ENCODE data around the gene TOX2.

Gene TOX2

GRCh38 chr20:44092551-44093248, 178.0 kb downstream of the TOX2 start:
- TF ChIP-seq CTCF (IDR thresholded peaks at IDR 0.05; ENCODE audit: low read depth, low read length, poor library complexity, severe bottlenecking) (peak; percentile 68), EZH2phosphoT487 (IDR thresholded peaks at IDR 0.05; ENCODE audit: borderline replicate concordance, low read length) (no peak)
- H3K9me2 ChIP-seq (replicated peaks; ENCODE audit: control insufficient read depth, low read length), result no peaks in the 10 kb centered on the region
- 0 out of 2 replicates have a peak, but pooled peaks cover 3% of the 10 kb centered on the region for H4K20me1 ChIP-seq (ENCODE audit: control insufficient read depth, insufficient read depth, low read depth, low read length)
- H3K27ac ChIP-seq (ENCODE audit: low read depth, low read length), result no peak overlapping the region
- no peaks in the 10 kb centered on the region for H3F3A ChIP-seq (ENCODE audit: control insufficient read depth, insufficient read depth)
- H3K9me3 ChIP-seq (ENCODE audit: control insufficient read depth, insufficient read depth, low read length), result no peaks in the 10 kb centered on the region
- H3K27me3 ChIP-seq (ENCODE audit: control insufficient read depth, low read length), result peaks cover 4% of the 10 kb centered on the region; the same call in 1 of the 2 replicates
- H3K36me3 ChIP-seq (ENCODE audit: control insufficient read depth, low read length), result no peaks in the 10 kb centered on the region
- no peak overlapping the region for H3K4me3 ChIP-seq (ENCODE audit: low read length)
- H3K4me2 ChIP-seq (ENCODE audit: low read length), result no peak overlapping the region
- H3K79me2 ChIP-seq (ENCODE audit: control insufficient read depth, low read length), result no peaks in the 10 kb centered on the region
- H3K4me1 ChIP-seq (ENCODE audit: control insufficient read depth, low read length), result 0 out of 2 replicates have a peak, but pooled peaks cover 6% of the 10 kb centered on the region

- Histone ChIP-seq H3K4me3 (ENCODE audit: low read length) (no peak overlapping the region), H3K4me2 (ENCODE audit: low read length) (no peak overlapping the region), H3K27me3 (ENCODE audit: control insufficient read depth, low read length) (peaks cover 4% of the 10 kb centered on the region; the same call in 1 of the 2 replicates), H3K79me2 (ENCODE audit: control insufficient read depth, low read length) (no peaks in the 10 kb centered on the region), H3K27ac (ENCODE audit: low read depth, low read length) (no peak overlapping the region), H3F3A (ENCODE audit: control insufficient read depth, insufficient read depth) (no peaks in the 10 kb centered on the region), H3K4me1 (ENCODE audit: control insufficient read depth, low read length) (0 out of 2 replicates have a peak, but pooled peaks cover 6% of the 10 kb centered on the region), H3K36me3 (ENCODE audit: control insufficient read depth, low read length) (no peaks in the 10 kb centered on the region), H4K20me1 (ENCODE audit: control insufficient read depth, insufficient read depth, low read depth, low read length) (0 out of 2 replicates have a peak, but pooled peaks cover 3% of the 10 kb centered on the region), H3K9me3 (ENCODE audit: control insufficient read depth, insufficient read depth, low read length) (no peaks in the 10 kb centered on the region), H3K9me2 (replicated peaks; ENCODE audit: control insufficient read depth, low read length) (no peaks in the 10 kb centered on the region)
- TF ChIP-seq CTCF (IDR thresholded peaks at IDR 0.05; ENCODE audit: low read depth, low read length, poor library complexity, severe bottlenecking) (no peak), EZH2phosphoT487 (IDR thresholded peaks at IDR 0.05; ENCODE audit: borderline replicate concordance, low read length) (no peak)
Measured at GRCh38 chr20:44093249-44093582, 178.6 kb downstream of the TOX2 start.

GRCh38 chr20:44095831-44096230, 181.2 kb downstream of the TOX2 start:
- H3K27ac ChIP-seq (ENCODE audit: low read depth, low read length), result no peak overlapping the region
- TF ChIP-seq EZH2phosphoT487 (IDR thresholded peaks at IDR 0.05; ENCODE audit: borderline replicate concordance, low read length) (no peak), CTCF (IDR thresholded peaks at IDR 0.05; ENCODE audit: low read depth, low read length, poor library complexity, severe bottlenecking) (no peak)
- H3K27me3 ChIP-seq (ENCODE audit: control insufficient read depth, low read length), result peaks cover 6% of the 10 kb centered on the region; the same call in 1 of the 2 replicates
- 0 out of 2 replicates have a peak, but pooled peaks cover 3% of the 10 kb centered on the region for H4K20me1 ChIP-seq (ENCODE audit: control insufficient read depth, insufficient read depth, low read depth, low read length)
- no peak overlapping the region for H3K4me2 ChIP-seq (ENCODE audit: low read length)
- H3K4me1 ChIP-seq (ENCODE audit: control insufficient read depth, low read length), result no peaks in the 10 kb centered on the region
- no peak overlapping the region for H3K4me3 ChIP-seq (ENCODE audit: low read length)
- no peaks in the 10 kb centered on the region for H3F3A ChIP-seq (ENCODE audit: control insufficient read depth, insufficient read depth)
- H3K9me3 ChIP-seq (ENCODE audit: control insufficient read depth, insufficient read depth, low read length), result no peaks in the 10 kb centered on the region
- no peaks in the 10 kb centered on the region for H3K36me3 ChIP-seq (ENCODE audit: control insufficient read depth, low read length)
- no peaks in the 10 kb centered on the region for H3K9me2 ChIP-seq (replicated peaks; ENCODE audit: control insufficient read depth, low read length)
- H3K79me2 ChIP-seq (ENCODE audit: control insufficient read depth, low read length), result no peaks in the 10 kb centered on the region
